OCI-LY7 (cell line): ENCODE data around the gene RASD1. TPM values are rescaled to one million over a fixed set of nuclear protein-coding genes. Genes with fewer than 3 reads are reported as not detected.
A peak's percentile ranks its signal among the peaks of the same experiment; 100 is the strongest.

Experiments
- BruUV-seq: library from RNA; stranded (reverse); fragments of 400-500 nt; replicated peaks from 2 replicates; lab custom pipeline; 2021; lab: Mats Ljungman, UMichigan
- CTCF ChIA-PET: fragments of 300-600 bp; sonication (Branson Sonifier 250); formaldehyde crosslinking; loops from one replicate; lab custom pipeline; 2022; ENCODE audit warnings: antibody characterized with exemption; ENCODE audit not compliant: unreplicated experiment; lab: Charles Lee
- POLR2A ChIA-PET: fragments of 300-600 bp; sonication (Branson Sonifier 250); formaldehyde crosslinking; loops from one replicate; lab custom pipeline; 2022; ENCODE audit warnings: antibody characterized with exemption; lab: Charles Lee
- DNase-seq: peaks from one replicate; pipeline ENCODE4 v3.0.0-alpha.2; 2015; ENCODE audit warnings: low spot score
- H2AFZ ChIP-seq: fragments of 200-600 bp; sonication (generic), shearing (Covaris generic); 2 replicates; pipeline ENCODE4 v1.6.1; 2014; ENCODE audit warnings: mild to moderate bottlenecking, antibody characterized with exemption, low read length, moderate library complexity
- H3K27ac ChIP-seq: fragments of 200-600 bp; sonication (generic); 2 replicates; pipeline ENCODE4 v1.5.1; 2014; ENCODE audit warnings: mixed run types, low read depth, mild to moderate bottlenecking, moderate library complexity, low read length, inconsistent platforms; ENCODE audit not compliant: poor library complexity, severe bottlenecking
- H3K36me3 ChIP-seq: fragments of 200-600 bp; sonication (generic); 2 replicates; pipeline ENCODE4 v1.6.1; 2014; ENCODE audit warnings: mild to moderate bottlenecking, antibody characterized with exemption, low read length, moderate library complexity, mixed read lengths; ENCODE audit not compliant: insufficient read depth
- H3K4me1 ChIP-seq: fragments of 200-600 bp; sonication (generic); 2 replicates; pipeline ENCODE4 v1.5.1; 2014; ENCODE audit warnings: mild to moderate bottlenecking, low read length; ENCODE audit not compliant: insufficient read depth, poor library complexity, severe bottlenecking
- H3K4me2 ChIP-seq: fragments of 200-600 bp; sonication (generic); 2 replicates; pipeline ENCODE4 v1.6.1; 2014; ENCODE audit warnings: mild to moderate bottlenecking, low read length
- H3K4me3 ChIP-seq: fragments of 200-600 bp; sonication (generic); 2 replicates; pipeline ENCODE4 v1.5.1; 2014; ENCODE audit warnings: mild to moderate bottlenecking, low read depth, low read length; ENCODE audit not compliant: poor library complexity, severe bottlenecking
- H3K79me2 ChIP-seq: fragments of 200-600 bp; sonication (generic); 2 replicates; pipeline ENCODE4 v1.6.1; 2016; ENCODE audit warnings: low read depth, mild to moderate bottlenecking, low read length, moderate library complexity, mixed read lengths; ENCODE audit not compliant: insufficient read depth
- H3K9me2 ChIP-seq: fragments of 200-600 bp; sonication (generic); 2 replicates; pipeline ENCODE4 v1.6.1; 2016; ENCODE audit warnings: mild to moderate bottlenecking, low read length, mixed read lengths; ENCODE audit not compliant: insufficient read depth
- H3K9me3 ChIP-seq: fragments of 200-600 bp; sonication (generic); 2 replicates; pipeline ENCODE4 v1.6.1; 2014; ENCODE audit warnings: mild to moderate bottlenecking, mixed run types, low read length, mixed read lengths
- H4K20me1 ChIP-seq: fragments of 200-600 bp; sonication (generic); 2 replicates; pipeline ENCODE4 v1.6.1; 2014; ENCODE audit warnings: mild to moderate bottlenecking, antibody characterized with exemption, low read length, moderate library complexity, mixed read lengths; ENCODE audit not compliant: insufficient read depth
- CTCF ChIP-seq: fragments of 200-600 bp; sonication (generic); conservative IDR thresholded peaks from 2 replicates; pipeline ENCODE4 v1.5.1; 2014; ENCODE audit warnings: mild to moderate bottlenecking, antibody characterized with exemption, low read length, moderate library complexity, mixed read lengths
- EZH2phosphoT487 ChIP-seq: fragments of 200-600 bp; sonication (generic); IDR thresholded peaks from 2 replicates; pipeline ENCODE4 v1.6.1; 2018; ENCODE audit warnings: low read depth, borderline replicate concordance, mild to moderate bottlenecking, mixed run types, antibody characterized with exemption, low read length, moderate library complexity, mixed read lengths
- intact Hi-C: fragments of 100-400 bp; cut with micrococcal nuclease; formaldehyde crosslinking; loops from one replicate; pipeline ENCODE4 v1.10.0; 2022; ENCODE audit not compliant: unreplicated experiment
- total RNA-seq, 2 experiments: library from RNA; depleted of rRNA in 1 of 2; stranded (reverse); fragments of >200 nt in 1 of 2; shearing (Covaris generic) in 1 of 2; gene quantifications; 2 replicates each; pipeline ENCODE4 v1.2.3, GENCODE V29; 2014 to 2022

The RASD1 gene
- total RNA-seq, 2 experiments from 2014 or later = 0.19 TPM; not detected in 1

DNA sequence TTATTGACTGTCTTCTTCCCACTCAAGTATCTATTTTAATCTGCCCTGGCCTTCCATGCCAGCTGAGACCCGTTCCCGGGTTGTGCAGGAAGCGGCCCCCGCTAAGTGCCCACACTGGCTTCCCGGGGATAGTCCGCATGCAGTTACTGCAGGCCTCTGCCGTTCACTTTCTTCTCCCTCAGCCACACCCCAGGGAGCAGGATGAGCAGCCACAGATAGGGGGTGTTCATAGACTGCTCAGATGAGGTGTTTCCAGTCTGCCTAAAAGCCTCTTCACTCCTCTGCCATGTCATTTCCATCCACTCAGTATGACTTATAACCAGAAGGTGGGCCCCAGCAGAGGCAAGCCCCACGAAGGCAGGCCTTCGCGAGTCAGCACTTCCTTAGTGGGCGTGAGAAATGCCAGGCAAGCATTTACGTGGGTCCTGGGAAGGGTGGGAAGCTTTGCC, 11.7 kb downstream of the RASD1 start:
- POLR2A ChIA-PET = interaction anchor here (0.7 kb wide), 1 partner anchor 75 kb away, joined by 3 read pairs; no protein-coding TSS in a partner anchor
- no peak overlapping the region for H3K4me3 ChIP-seq
- no peaks in the 10 kb centered on the region for H3K9me2 ChIP-seq
- no peaks in the 10 kb centered on the region for H3K9me3 ChIP-seq
- no peak for DNase-seq
- no peak overlapping the region for H3K4me2 ChIP-seq
- BruUV-seq = no TSS peak
- intact Hi-C loops = no loop called here
- no peak overlapping the region for H2AFZ ChIP-seq
- peaks cover 55% of the 10 kb centered on the region for H3K79me2 ChIP-seq
- peaks cover 28% of the 10 kb centered on the region for H3K4me1 ChIP-seq
- peaks cover 80% of the 10 kb centered on the region for H3K36me3 ChIP-seq
- no peak overlapping the region for H3K27ac ChIP-seq
- H4K20me1 ChIP-seq = peaks cover 6% of the 10 kb centered on the region
- CTCF ChIA-PET = no interaction called here
- TF ChIP-seq EZH2phosphoT487 = no peak
- TF ChIP-seq CTCF = no peak

DNA sequence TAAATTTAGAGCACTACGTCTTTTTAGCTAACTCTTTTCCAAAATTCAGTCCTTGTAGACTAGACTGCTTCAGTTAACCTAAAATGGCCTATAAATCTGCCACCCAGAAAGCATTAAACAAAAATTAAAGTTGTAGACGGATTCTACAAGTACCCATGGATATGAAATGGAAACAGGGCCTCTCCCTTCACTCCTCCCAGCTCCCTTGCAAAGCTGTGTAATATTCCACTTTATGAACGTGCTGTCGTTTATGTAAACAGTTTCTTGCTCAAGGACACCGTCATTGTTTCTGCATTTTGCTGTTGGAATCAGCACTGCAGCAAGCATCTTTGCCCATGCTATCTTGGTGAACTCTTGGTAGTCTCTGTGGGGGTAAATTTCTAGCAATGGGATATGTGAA, 14.3 kb downstream of the RASD1 start:
- peaks cover 81% of the 10 kb centered on the region for H3K79me2 ChIP-seq
- no TSS peak for BruUV-seq
- H3K9me3 ChIP-seq = no peaks in the 10 kb centered on the region
- no peak for DNase-seq
- H3K36me3 ChIP-seq = peaks cover 72% of the 10 kb centered on the region
- ChIA-PET CTCF (interaction anchor here (0.5 kb wide), 1 partner anchor 108 kb away, joined by 5 read pairs; no protein-coding TSS in a partner anchor), POLR2A (no interaction called here)
- no peaks in the 10 kb centered on the region for H3K9me2 ChIP-seq
- peaks cover 46% of the 10 kb centered on the region for H3K4me1 ChIP-seq
- H2AFZ ChIP-seq = no peak overlapping the region
- peaks cover 6% of the 10 kb centered on the region for H4K20me1 ChIP-seq
- H3K4me2 ChIP-seq = peak overlapping the region; percentile 23; the same call in 1 of the 2 replicates
- no peak overlapping the region for H3K27ac ChIP-seq
- intact Hi-C loops = no loop called here
- no peak overlapping the region for H3K4me3 ChIP-seq
- TF ChIP-seq EZH2phosphoT487 (no peak), CTCF (no peak)

DNA sequence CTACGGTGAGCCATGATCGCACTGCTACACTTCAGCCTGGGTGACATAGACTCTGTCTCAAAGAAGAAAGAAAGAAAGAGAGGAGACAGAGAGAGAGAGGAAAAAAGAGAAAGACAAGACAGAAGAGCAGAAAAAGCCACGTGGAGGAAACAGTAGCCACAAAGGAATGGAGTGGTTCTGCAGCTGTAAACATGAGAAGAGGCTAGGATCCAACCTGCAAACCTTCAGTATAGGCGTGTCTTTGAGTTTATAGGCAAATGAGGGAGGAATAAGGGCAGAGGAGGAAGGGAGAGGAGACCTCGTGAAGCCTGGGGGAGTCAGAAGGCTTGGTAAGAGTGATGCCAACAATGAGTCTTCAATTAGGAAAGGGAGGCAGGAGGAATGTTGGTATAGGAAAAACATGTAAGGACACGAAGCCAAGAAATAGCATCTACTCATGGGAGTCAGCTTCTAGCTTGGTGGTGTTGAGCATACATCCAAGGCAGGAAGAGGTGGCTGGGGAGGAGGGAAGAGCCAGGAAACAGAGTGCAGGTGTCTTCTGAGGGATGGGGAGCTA, 15.5 kb downstream of the RASD1 start:
- no peaks in the 10 kb centered on the region for H3K9me2 ChIP-seq
- BruUV-seq = no TSS peak
- peaks cover 81% of the 10 kb centered on the region for H3K79me2 ChIP-seq
- no peak for TF ChIP-seq CTCF
- TF ChIP-seq EZH2phosphoT487 = no peak
- peaks cover 6% of the 10 kb centered on the region for H4K20me1 ChIP-seq
- H3K4me3 ChIP-seq = peak overlapping the region; percentile 3
- peaks cover 46% of the 10 kb centered on the region for H3K4me1 ChIP-seq
- peak overlapping the region; percentile 21 for H3K27ac ChIP-seq
- H3K4me2 ChIP-seq = peak overlapping the region; percentile 97
- H2AFZ ChIP-seq = no peak overlapping the region
- H3K9me3 ChIP-seq = no peaks in the 10 kb centered on the region
- intact Hi-C loops = no loop called here
- no peak for DNase-seq
- ChIA-PET POLR2A (no interaction called here), CTCF (no interaction called here)
- peaks cover 69% of the 10 kb centered on the region for H3K36me3 ChIP-seq
